ENCODE measurements around the gene HAT1.

- no peak for TF ChIP-seq EZH2 (IDR thresholded peaks at IDR 0.05; ENCODE audit: borderline replicate concordance, low read depth, low read length, severe bottlenecking)
- no peak for TF ChIP-seq CTCF (IDR thresholded peaks at IDR 0.05; ENCODE audit: borderline replicate concordance, extremely low read depth, low read length, poor library complexity, severe bottlenecking)
Observed at GRCh38 chr2:171874963-171875362, 47.3 kb upstream of the HAT1 start.
